T-helper 22 cell (primary cell): ENCODE measurements around the gene SHKBP1.
A peak's percentile ranks its signal among the peaks of the same experiment; 100 is the strongest.
"Not testable (repeated sequence)": the region's sequence is repeated elsewhere in the genome, so short reads cannot be mapped to it uniquely, and the experiment has no call there.

Source experiments
- DNase-seq: peaks from one replicate; pipeline ENCODE4 v3.0.0-alpha.2; 2020; ENCODE audit warnings: low read depth

Gene SHKBP1

DNA sequence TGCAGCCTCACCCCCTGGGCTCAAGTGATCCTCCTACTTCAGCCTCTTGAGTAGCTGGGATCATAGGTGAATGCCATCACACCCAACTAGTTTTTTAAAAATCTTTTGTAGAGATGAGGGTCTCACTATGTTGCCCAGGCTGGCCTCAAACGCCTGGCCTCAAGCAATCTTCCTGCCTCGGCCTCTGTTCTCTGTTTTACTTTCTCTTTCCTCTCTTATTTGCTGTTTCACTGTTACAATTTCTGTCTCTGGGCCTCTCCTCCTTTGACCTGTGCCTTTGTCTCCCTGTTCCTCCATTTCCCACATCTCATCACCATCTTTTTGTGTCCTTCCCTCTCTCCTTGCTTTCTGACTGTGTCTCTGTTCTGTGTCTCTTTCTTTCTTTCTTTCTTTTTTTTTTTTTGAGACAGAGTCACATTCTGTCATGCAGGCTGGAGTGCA is 9.3 kb downstream of the SHKBP1 start:
- no peak for DNase-seq

DNA sequence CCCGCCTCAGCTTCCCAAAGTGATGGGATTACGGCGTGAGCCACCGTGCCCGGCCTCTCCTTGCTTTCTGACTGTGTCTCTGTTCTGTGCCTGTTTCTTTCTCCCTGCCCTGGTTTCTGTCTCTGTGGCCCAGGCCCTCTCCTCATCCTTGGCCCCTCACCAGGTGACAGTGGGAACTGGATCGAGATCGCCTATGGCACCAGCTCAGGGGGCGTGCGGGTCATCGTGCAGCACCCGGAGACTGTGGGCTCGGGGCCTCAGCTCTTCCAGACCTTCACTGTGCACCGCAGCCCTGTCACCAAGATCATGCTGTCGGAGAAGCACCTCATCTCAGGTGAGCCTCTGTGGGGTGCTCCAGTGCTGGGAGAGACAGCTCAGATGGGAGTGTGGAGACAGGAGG is 9.9 kb downstream of the SHKBP1 start:
- DNase-seq: no peak

DNA sequence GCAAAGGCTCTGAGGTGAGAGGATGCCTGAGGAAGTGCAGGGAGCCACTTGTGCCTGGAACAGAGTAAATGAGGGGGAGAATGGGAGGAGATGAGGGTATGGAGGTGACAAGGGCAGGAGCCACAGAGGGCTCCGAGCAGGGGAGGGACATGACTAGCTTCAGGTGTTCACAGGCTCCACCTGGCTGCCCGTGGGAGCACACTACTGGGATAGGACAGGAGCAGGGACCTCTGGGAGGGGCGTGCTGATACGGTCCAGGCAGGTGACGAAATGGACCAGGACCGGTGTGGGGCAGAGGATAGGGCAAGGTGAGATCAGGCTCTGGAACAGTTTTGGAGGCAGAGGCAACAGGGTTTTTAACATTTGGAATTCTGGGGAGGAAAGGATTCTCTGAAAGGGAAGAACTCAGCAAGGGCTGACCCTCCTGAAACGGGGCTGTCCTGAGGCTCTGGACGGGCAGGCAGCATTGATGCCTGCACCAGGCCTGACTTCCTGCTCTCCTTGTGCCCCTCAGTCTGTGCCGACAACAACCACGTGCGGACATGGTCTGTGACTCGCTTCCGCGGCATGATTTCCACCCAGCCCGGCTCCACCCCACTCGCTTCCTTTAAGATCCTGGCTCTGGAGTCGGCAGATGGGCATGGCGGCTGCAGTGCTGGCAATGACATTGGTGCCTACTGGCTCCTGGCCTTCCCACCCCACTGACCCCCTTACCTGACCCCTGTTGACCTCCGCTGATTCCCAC is 11.6 kb downstream of the SHKBP1 start:
- DNase-seq: no peak

DNA sequence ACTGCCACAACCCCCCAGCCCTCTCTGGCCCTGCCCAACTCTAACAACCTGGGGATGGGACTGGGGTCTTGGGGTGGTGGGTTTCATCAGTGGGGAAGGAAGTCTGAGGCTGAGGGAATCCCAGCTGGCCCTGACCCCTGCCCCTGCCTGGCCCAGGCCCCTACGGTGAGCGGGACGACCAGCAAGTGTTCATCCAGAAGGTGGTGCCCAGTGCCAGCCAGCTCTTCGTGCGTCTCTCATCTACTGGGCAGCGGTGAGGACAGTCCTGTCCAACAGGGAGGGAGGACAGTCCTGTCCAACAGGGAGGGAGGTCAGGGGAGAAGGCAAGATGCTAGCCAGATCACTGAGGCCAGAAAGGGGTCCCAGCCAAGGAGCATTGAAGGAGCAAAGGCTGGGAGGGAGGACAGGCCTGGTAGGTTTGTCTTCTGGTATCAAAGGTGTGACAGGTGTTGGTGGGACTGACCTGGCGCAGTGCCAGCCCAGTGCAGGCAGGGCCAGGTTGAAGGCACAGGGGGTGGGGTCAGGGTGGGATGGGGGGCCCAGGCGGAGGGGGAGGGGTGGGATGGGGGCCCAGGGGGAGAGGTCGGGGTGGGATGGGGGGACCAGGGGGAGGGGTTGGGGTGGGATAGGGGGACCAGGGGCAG is 12.4 kb downstream of the SHKBP1 start:
- DNase-seq: no peak

DNA sequence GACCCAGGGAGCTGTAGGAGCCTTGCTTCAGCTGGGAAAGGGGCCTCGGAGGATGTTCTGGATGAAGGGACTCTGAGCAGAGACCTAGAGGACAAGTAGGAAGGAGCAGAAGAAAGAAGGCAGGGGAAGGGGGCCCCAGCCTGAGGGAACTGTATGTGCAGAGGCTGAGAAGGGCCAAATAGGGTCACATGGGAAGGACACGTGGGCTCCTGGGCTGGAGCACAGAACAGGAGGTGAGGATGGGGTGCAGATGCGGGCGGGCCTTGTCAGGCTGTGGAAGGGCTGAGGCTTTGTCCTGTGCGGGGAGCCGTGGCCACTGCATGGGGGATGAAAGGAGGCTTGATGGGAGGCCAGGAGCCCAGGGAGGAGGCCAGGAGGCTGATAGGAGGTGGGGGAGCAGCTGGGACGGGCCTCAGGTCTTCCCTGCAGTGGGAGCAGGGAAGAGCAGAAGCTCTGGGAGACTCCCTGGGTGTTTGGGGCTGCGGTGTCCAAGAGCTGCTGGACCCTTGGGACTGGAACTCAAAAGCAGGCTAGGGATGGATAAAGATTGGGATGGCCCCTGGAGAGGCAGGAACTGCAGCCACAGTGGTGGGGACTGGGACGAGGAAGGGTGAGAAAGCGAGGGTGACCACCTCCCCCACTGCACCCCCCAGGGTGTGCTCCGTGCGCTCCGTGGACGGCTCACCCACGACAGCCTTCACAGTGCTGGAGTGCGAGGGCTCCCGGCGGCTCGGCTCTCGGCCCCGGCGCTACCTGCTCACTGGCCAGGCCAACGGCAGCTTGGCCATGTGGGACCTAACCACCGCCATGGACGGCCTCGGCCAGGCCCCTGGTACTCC is 13.1 kb downstream of the SHKBP1 start:
- no peak for DNase-seq

DNA sequence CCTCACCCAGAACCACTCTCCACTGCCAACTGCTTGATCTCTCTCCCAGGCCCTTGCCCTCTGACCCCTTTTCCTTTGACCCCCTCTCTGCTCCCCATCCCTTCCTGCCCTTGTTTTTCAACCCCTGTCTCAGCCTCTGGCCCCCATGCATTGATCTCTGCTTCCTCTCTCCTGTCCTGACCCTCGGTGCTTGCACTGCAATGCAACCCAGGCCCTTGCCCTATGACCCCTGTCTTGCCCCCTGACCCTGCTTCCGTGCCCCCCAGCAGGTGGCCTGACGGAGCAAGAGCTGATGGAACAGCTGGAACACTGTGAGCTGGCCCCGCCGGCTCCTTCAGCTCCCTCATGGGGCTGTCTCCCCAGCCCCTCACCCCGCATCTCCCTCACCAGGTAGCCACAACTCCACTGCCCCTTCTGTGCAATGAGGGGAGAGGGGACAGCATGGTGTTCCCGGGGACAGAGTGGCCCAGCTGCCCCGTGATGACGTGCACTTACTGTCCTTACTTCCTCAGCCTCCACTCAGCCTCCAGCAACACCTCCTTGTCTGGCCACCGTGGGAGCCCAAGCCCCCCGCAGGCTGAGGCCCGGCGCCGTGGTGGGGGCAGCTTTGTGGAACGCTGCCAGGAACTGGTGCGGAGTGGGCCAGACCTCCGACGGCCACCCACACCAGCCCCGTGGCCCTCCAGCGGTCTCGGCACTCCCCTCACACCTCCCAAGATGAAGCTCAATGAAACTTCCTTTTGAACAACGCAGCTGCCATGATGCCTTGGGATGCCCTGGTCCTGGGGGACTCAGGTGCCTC is 14.0 kb downstream of the SHKBP1 start:
- DNase-seq: no peak

- not testable (repeated sequence) for DNase-seq
Observed at GRCh38 chr19:40591724-40592123, 15.1 kb downstream of the SHKBP1 start.

DNA sequence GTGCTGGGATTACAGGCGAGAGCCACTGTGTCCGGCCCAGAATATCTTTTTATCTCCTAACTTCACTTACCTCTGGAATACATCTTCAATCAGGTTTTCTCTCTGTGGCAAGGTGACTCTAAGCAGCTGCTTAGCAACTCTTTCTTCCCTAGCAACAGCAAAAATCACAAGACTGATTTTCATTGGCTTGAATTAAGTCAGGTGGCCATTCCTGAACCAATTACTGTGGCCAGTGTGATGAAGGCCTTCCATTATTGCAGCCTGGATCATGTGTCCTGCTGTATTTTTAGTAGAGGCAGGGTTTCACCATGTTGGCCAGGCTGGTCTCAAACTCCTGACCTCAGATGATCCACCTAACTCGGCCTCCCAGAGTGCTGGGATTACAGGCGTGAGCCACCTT is 15.5 kb downstream of the SHKBP1 start:
- DNase-seq: no peak

DNA sequence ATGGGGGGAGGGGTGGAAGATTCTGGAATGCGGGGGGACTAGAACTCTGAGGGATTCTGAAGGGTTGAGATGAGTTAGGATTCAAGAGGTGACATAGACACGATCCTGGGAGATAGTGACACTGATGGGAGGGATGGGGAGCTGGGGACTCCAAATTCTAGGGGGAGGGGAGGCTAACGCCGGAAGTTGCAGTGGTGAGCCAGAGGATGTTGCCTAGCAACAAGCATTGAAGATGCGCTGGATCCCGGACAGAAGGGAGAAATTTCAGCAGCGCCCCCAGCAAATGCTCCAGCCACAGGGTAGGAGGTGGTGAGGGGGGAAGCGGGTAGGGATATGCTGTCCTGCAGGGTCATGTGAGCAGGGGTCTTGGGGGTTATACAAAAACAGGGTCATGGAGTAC is 17.6 kb downstream of the SHKBP1 start:
- no peak for DNase-seq

GRCh38 chr19:40594657-40595091 is 18.0 kb downstream of the SHKBP1 start:
- no peak for DNase-seq

DNA sequence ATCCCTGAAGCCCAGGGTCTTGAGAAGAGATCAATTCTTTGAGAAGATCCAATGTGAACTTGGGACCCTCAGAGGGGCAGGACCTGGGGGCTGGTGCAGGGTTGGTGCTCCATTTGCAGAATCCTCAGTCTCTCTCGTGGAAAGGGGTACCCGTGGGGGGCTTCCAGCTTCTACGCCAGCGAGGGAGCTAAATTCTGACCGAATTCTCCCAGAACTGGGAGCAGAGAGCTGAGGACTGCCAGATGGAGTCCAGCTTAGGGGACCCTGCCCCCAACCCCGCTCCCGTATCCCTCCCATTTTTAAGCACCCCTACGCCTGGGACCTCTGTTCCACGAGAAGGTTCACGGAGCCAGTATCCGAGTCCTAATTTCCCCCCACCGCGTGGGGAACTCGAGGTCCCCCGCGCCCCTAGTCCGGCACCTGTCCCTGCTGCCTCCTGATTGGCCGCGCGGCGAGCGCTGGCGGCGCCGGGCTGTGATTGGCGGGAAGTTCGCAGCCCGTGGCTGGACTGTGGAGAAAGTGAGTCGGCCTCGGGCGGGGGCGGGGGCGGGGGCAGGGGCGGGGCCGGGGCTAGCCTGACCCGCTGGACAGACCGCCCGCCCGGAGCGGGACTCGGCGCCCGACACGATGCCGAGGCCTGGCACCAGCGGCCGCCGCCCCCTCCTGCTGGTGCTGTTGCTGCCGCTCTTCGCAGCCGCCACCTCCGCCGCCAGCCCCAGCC is 20.1 kb downstream of the SHKBP1 start:
- DNase-seq: no peak

DNA sequence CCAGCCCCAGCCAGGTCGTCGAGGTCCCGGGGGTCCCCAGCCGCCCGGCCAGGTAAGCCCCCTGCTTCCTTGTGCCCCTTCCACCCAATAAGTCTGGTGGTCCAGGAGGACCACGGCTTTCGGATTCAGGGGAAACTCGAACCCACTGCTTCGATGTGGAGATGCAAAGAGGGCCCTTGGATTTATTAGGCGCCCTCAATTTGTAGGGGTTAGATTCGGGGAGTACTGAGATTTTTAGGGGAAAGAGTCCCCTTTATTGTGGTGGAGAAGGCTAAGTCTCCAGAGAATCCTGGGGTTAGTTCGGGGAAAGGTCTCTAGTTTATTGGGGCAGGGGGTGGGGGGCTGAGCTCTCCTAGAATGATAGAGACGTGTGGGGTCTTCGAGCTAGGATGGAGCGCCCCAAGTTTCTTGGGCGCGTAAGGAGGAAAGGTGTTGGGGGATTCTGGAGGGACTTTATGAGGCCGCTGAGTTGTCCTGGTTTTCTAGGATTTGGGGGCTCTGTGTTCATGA is 20.7 kb downstream of the SHKBP1 start:
- DNase-seq: no peak

GRCh38 chr19:40598121-40598917 is 21.6 kb downstream of the SHKBP1 start:
- peak; percentile 58 for DNase-seq

- DNase-seq: no peak
Observed at GRCh38 chr19:40598918-40599307, 22.2 kb downstream of the SHKBP1 start.

DNA sequence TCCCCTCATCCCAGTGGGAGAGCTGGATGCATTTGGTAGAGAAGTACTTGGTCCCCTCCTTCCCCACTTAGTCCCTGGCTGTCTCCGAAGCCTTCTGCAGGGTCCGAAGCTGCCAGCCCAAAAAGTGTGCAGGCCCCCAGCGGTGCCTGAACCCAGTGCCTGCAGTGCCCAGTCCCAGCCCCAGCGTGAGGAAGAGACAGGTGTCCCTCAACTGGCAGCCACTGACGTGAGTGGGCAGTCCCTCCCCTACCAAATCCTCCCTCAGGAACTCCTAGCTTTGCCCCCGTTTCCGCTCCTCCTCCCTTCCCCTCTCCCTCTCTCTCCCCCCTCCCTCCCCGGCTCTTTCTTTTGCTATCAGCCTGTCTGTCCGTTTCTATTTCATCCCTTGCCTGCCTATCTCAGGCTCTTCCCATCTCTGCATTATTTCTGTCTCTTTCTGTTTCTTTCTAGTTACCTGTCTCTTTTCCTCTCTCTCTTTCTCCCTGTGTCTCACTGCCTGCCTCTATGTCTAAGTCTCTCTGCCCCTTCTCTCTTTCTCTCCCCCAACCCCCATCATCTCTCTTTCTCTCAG is 22.7 kb downstream of the SHKBP1 start:
- DNase-seq: no peak

- no peak for DNase-seq
Observed at GRCh38 chr19:40599902-40600569, 23.4 kb downstream of the SHKBP1 start.

DNA sequence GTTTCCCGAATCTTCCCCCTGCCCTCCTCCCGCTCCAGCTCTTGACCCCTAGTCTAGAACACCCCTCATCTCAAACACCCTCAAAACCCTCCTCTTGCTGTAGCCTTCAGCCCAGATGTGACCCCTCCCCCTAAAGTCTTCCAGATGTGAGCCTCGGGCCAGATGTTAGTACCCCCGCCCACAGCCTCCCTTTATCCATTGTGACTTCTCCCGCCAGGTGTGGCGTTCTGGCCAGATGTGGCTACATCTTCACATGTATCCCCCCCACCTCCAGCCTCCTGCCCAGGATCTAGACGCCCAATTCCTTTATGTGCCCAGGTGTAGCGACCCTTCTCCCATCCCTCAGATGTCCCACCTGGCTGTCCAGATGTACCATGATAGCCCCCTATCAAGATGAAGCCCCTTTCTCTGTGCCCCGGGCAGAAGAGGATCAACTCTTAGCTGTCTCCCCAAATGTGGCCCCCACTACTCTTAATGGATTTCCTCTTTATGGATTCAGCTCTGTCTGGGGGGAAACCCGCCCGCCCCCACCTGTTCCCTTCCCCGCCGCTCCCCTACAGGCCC is 24.0 kb downstream of the SHKBP1 start:
- no peak for DNase-seq

- DNase-seq: no peak
Observed at GRCh38 chr19:40601134-40601974, 24.7 kb downstream of the SHKBP1 start, which contains the start of gene LTBP4. TSS of gene LTBP4 (plus strand) at chr19:40601369. CDS start at chr19:40601388, 19 bp downstream.
